22Rv1 (cell line): Measurements from ENCODE around the gene ALOX5AP.

Source experiments
- H3K27ac ChIP-seq: fragments of 450-650 bp; 2 replicates; pipeline ENCODE4 v1.5.1; 2017
- CTCF ChIP-seq: fragments of 450-650 bp; IDR thresholded peaks from 2 replicates; pipeline ENCODE4 v1.5.1; 2017; ENCODE audit warnings: mild to moderate bottlenecking
- ZFX ChIP-seq: fragments of 450-650 bp; IDR thresholded peaks from 2 replicates; pipeline ENCODE4 v1.6.1; 2017; ENCODE audit warnings: antibody characterized with exemption, borderline replicate concordance

The ALOX5AP gene

DNA sequence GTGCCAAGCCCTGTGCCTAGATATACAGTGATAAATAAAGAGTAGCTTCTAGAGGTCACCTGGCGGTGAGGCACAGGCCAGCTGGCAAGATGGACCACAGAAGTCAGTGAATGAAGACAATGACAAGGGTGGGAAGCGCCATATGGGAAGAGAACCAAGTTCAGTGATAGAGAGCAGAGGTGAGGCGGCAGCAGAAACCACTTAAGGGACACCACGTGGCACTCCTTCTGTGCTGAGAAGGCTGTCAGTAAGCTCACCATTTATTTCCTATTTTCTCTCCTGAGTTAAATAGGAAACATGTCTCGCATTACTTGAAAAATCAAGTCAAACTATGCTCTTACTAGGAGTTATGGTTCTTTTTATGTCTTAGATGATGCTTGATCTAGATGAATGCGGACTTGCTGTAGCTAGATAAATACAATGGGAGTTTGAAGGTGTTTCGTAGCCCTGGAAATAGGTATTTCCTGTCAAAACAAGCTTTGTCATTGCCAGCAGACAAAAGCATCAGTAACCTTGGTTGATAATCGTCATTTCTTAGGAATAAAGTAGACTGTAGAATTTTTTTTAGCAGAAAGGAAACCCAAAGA is 17.8 kb downstream of the ALOX5AP start:
- TF ChIP-seq CTCF (no peak), ZFX (no peak)
- H3K27ac ChIP-seq = no peak overlapping the region

GRCh38 chr13:30755678-30756077 is 20.3 kb downstream of the ALOX5AP start:
- no peak overlapping the region for H3K27ac ChIP-seq
- TF ChIP-seq ZFX (no peak), CTCF (no peak)

- no peak for TF ChIP-seq CTCF
- no peak for TF ChIP-seq ZFX
- no peak overlapping the region for H3K27ac ChIP-seq
Measured at GRCh38 chr13:30757026-30757742, 21.8 kb downstream of the ALOX5AP start.

- TF ChIP-seq ZFX (no peak), CTCF (no peak)
- no peak overlapping the region for H3K27ac ChIP-seq
Measured at GRCh38 chr13:30759748-30760147, 24.4 kb downstream of the ALOX5AP start.

DNA sequence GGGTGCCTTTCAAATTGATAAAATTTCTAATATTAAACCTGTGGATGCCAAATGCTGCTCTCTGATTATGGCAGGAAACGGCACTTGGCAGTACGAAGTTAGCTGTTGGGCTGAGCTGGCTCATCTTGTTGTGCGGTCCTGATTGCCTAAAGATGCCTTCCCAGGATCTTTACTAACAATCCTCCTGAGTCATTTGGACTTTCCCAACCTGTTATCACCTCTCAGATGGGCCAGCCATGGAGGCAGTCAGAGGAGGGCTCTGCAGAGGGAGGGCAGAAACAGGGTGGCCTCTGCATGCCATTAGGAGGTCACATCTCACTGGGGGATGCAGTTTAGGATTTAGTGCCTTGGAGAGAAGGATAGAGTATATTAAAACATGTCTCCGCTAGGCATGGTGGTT is 27.3 kb downstream of the ALOX5AP start:
- no peak for TF ChIP-seq CTCF
- TF ChIP-seq ZFX = no peak
- no peak overlapping the region for H3K27ac ChIP-seq

DNA sequence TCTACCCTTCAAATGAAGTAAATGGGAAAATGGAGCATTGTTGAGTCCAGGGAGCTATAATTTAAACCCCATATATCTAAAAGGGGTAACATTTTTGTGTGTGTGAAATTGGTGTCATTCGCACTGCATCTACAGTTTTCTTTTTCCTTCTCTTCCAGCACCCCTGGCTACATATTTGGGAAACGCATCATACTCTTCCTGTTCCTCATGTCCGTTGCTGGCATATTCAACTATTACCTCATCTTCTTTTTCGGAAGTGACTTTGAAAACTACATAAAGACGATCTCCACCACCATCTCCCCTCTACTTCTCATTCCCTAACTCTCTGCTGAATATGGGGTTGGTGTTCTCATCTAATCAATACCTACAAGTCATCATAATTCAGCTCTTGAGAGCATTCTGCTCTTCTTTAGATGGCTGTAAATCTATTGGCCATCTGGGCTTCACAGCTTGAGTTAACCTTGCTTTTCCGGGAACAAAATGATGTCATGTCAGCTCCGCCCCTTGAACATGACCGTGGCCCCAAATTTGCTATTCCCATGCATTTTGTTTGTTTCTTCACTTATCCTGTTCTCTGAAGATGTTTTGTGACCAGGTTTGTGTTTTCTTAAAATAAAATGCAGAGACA is 28.6 kb downstream of the ALOX5AP start:
- no peak overlapping the region for H3K27ac ChIP-seq
- TF ChIP-seq ZFX (no peak), CTCF (no peak)

- no peak overlapping the region for H3K27ac ChIP-seq
- no peak for TF ChIP-seq CTCF
- no peak for TF ChIP-seq ZFX
Measured at GRCh38 chr13:30766231-30766630, 30.9 kb downstream of the ALOX5AP start.
